ENCODE results near the gene FASTKD1.
"Not testable (repeated sequence)": the region's sequence is repeated elsewhere in the genome, so short reads cannot be mapped to it uniquely, and the experiment has no call there.

The FASTKD1 gene, protein sequence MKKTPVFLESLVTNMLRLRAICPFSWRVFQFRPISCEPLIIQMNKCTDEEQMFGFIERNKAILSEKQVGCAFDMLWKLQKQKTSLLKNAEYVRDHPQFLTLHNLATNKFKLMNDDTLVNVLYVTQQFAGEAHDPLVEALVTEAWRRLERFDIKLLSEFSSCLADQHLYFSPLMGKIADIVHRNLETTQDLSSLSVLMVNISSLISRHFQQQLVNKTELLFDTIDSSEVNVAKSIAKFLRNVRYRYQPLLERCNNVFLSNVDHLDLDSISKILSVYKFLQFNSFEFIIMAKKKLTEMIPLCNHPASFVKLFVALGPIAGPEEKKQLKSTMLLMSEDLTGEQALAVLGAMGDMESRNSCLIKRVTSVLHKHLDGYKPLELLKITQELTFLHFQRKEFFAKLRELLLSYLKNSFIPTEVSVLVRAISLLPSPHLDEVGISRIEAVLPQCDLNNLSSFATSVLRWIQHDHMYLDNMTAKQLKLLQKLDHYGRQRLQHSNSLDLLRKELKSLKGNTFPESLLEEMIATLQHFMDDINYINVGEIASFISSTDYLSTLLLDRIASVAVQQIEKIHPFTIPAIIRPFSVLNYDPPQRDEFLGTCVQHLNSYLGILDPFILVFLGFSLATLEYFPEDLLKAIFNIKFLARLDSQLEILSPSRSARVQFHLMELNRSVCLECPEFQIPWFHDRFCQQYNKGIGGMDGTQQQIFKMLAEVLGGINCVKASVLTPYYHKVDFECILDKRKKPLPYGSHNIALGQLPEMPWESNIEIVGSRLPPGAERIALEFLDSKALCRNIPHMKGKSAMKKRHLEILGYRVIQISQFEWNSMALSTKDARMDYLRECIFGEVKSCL

DNA sequence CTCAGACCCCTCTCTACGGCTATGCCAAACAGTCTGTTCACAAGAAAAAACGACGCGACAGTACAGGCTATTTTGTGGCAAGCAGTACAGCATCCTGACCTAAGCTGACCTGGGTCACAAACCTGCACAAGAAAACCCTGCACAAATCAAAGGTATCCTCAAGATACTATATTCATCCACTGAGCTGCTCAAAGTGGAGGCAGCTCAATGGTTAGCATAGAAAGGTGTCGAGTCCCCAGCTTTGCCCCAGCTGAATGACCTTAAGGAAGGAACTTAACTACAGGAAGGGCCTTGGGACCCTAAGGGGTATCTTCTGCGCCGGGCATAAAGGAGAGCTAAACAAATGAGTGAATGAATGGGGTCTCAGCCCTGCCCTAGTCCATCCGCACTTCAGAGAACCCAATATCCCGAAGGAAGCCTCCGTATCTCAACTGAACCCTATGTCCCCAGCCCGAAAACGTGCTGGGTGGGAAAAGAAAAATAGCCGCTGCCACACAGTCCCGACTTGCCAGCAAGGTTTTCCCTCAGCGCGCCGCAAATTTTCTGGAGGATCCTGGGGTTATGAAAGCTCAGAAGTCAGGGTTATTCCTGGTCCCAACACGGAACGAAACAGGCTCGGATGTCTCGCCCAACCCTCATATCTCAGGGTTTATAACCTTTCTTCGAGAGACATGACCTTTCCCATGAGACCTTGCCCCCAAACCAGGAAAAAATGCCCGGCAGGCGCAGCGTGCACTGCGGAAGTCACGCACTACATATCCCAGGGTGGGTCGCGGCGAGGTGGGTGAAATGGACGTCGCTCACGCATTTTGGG is at the start of gene FASTKD1:
Gene FASTKD1 (minus strand): TSS at position 706 of the 814 bp plus-strand sequence. CDS start 1,836 bp downstream, outside the sequence.
- DNase-seq (ENCODE audit: low spot score), result peak; percentile 90

DNA sequence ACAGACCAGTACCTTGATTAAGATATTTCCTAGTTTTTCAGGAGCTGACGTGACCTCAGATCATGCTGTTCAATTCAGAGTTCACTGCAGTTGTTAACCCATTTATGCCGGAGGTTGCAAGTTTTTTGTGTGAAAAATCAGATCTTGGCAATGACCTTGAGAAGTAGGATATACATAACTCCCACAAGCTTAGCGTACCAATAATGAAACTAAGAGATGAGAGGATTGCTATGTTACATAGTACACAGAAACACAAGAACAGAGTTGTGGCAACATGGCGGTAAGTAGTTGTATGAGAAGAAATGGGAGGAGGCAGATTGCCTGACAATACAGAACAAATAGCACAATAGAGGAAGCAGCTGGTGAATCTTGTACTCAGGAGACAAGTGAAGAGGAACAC is 49.6 kb upstream of the FASTKD1 start:
- DNase-seq (ENCODE audit: low spot score), result no peak

DNA sequence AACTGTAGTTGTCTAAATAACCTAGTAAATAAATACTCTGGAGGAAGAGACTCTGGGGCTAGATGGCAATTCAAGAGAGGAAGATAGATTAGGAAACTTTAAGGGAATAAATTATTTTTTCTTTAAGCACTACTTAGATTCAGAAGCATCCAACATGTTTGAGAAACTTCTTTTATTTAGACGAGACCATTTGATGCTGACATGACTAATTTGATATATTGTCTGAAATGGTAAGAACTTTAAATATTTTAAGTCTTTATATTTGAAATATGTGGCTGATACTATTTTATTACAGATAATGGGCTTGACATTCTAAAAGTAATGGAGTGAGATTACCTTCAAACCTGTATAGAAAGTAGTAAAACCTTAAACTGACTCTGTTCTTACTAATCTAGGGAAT is 46.8 kb upstream of the FASTKD1 start:
- no peak for DNase-seq (ENCODE audit: low spot score)

DNA sequence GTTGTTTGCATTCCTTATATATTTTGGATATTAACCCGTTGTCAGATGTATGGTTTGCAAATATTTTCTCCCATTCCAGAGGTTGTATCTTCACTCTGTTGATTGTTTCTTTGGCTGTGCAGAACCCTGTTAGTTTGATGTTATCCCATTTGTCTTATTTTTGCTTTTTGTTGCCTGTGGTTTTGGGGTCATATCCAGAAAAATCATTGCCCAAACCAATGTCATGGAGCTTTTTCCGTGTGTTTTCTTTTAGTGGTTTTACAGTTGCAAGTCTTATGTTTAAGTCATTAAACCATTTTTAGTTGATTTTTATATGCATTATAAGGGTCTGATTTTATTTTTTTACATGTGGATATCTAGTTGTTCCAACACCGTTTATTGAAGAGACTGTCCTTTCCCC is 46.3 kb upstream of the FASTKD1 start:
- no peak for DNase-seq (ENCODE audit: low spot score)

DNA sequence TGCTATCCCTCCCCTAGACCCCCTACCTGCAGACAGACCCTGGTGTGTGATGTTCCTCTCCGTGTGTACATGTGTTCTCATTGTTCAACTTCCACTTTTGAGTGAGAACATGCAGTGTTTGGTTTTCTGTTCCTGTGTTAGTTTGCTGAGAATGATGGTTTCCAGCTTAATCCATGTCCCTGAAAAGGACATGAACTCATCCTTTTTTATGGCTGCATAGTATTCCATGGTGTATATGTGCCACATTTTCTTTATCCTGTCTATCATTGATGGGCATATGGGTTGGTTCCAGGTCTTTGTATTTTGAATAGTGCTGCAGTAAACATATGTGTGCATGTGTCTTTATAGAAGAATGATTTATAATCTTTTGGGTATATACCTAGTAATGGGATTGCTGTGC is 42.3 kb upstream of the FASTKD1 start:
- not testable (repeated sequence) for DNase-seq (ENCODE audit: low spot score)

DNA sequence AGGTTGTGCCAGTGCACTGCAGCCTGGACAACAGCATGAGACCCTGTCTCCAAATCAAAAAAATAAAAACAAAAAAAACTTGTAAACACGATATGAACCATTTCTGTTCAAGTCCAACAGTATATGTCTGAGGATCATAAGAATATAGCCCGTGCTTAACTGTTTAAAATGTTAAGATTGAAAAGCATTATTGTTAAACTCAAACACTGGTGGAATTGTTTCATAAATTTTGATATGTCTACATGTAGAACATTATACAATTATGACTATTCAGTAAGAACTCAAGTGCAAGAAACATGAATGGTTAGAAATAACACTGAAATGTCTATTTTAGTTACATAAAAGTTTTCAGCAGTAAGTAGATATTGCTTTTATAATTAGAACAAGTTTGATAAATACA is 40.2 kb upstream of the FASTKD1 start:
- no peak for DNase-seq (ENCODE audit: low spot score)

DNA sequence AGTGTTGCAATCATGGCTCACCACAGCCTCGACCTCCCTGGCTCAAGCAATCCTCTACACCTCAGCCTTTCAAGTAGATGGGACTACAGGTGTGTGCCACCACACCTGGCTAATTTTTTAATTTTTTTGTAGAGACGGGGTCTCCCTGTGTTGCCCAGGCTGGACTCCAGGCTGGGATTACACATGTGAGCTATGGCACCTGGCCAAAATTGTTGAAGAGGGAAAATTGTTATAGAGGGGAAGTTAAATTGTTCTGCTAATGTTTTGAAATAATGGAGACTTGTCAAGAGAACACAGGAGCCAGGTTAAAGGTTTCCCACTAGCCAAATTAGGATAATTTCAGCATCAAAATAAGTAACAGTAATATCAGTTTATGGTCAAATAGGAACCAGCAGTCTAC is 35.6 kb upstream of the FASTKD1 start:
- no peak for DNase-seq (ENCODE audit: low spot score)

DNA sequence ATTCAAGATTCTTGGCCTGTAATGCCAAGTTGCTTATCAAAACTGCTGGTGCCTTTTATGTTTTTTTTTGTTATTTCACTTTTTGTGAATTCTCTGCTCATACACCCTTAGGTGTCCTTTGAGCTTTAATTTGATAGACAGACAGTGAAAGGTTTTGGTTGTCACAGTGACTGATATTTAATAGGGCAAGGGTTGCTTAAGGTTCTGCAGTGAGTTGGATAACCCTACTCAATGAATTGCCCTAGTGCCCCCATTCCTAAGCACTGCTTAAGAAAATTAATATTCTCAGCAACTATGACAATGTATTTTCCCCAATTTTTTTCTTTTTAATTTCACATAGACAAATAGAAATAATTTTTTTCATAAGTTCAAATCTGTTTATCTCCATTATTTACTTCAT is 25.9 kb upstream of the FASTKD1 start:
- DNase-seq (ENCODE audit: low spot score), result no peak

DNA sequence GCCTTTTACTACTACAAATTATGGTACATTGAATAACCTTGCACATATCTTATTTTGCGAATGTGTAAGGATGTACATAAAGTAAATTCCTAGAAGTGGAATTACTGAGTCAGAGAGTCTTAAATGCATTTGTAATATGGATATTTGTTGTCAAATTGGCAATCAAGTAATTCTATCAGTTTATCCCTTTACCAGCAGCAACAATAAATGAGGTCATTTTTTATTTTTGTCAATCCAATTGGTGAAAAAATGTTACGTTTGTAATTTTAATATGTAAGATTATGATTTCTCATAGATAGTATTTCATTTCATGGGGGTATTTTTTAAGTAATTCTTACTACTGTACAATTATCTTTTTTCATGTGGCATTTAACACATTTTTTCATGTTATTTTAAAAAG is 25.3 kb upstream of the FASTKD1 start:
- no peak for DNase-seq (ENCODE audit: low spot score)

DNA sequence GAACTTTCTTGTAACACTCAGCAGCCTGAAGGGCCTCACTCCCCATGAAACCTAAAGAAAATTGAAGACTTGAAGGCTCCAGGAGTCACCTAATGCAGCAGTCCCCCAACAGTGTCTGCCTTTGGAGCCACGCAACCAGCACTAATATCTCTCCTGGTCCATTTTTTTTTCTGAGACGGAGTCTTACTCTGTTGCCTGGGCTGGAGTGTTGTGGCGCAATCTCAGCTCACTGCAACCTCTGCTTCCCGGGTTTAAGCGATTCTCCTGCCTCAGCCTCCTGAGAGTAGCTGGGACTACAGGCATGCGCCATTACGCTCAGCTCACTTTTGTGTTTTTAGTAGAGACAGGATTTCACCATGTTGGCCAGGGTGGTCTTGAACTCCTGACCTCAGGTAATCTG is 22.9 kb upstream of the FASTKD1 start:
- not testable (repeated sequence) for DNase-seq (ENCODE audit: low spot score)

DNA sequence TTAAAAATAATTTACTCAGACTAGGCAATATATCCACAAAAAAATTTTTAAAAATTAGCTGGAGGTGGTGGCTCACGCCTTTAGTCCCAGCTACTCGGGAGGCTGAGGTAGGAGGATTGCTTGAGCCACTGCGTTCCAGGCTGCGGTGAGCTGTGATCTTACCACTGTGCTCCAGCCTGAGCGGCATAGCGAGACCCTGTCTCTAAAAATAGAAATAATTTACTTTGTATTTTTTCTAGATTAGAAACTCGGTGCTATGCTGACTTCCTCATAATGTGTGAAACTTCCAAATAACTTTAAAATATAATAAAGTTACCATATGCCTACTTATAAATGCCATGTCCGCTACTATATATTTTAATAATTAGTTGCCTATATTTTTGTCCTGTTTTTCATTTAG is 17.1 kb upstream of the FASTKD1 start:
- no peak for DNase-seq (ENCODE audit: low spot score)

DNA sequence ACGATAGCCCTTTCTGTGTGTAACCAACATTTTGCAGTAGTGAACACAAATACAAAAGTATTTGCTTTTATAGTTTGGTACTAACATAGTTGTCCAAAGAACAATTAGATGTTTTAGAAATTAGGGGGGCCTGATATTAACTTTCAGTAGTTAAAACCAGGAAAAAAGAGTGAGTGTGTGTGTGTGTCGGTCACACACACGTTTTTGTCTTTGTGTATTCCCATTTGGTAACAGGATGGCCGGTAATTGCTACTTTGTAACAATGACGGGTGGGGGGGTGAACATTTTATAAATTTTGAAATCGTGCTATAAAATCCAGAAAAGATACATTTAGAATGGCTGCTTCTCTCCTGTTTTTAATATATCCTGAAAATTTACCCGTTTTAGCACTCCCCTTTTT is 12.0 kb upstream of the FASTKD1 start:
- no peak for DNase-seq (ENCODE audit: low spot score)

DNA sequence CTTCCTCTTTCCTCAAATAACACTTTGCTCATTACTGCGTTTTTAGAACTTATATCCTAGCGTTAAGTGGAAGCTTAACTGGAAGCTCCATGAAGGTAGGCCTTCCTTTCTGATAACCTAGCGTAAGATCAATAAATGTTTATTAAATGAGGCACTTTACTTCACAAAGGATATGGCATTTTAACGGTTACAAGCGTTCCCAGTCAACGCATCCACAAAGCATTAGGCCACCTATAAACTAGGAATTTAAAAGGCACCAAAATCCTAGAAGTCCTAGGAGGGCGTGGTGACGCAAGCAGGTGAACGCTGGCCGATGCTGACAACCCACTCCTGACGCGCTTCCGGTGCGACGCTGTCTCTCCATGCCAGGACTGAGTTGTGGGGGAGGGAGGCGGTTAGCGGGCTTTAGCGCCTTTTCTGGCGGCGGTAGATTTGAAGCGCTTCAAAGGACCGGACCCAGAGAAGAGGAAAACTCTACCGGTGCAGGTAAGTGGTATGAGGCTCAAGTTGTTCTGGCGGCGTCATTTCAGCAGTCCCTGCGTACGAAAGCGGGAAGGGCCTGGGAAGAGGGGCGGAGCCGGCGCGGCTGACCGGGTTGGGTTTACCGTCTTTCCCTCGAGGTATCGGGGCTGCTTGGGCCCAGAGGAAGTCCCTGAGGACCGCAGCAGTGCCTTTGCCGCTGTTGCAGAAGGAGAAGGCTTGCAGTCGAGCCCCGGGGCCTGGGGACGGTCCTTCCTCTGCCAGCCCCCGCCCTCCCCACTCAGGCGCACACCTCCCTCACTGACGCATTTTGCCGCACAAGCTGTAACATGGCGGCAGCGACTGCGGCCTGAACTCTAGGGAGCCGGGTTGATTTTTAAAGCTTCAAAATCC is 10.6 kb upstream of the FASTKD1 start, which contains the start of gene PPIG:
Gene PPIG (plus strand): TSS at position 347 of the 873 bp plus-strand sequence. CDS start 19,691 bp downstream, outside the sequence.
- peak; percentile 91 for DNase-seq (ENCODE audit: low spot score)

DNA sequence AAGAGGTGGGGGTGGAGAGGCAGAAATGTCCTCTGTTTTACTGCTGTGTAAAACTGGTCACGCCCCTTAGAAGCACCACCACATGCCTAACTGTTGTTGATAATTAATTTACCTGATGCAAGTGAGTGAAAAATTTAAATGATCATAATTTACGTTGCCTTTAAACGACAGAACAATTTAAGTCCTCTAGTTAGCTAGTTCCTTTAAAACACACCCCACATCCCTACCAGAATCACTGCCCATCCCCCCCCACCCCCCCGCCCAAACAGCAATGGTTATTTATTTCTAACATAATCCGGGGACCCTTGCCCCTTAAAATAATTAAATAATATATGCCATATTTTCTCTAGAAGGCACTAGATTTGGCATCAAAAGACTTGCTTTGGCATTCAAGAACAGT is 9.9 kb upstream of the FASTKD1 start:
- no peak for DNase-seq (ENCODE audit: low spot score)

DNA sequence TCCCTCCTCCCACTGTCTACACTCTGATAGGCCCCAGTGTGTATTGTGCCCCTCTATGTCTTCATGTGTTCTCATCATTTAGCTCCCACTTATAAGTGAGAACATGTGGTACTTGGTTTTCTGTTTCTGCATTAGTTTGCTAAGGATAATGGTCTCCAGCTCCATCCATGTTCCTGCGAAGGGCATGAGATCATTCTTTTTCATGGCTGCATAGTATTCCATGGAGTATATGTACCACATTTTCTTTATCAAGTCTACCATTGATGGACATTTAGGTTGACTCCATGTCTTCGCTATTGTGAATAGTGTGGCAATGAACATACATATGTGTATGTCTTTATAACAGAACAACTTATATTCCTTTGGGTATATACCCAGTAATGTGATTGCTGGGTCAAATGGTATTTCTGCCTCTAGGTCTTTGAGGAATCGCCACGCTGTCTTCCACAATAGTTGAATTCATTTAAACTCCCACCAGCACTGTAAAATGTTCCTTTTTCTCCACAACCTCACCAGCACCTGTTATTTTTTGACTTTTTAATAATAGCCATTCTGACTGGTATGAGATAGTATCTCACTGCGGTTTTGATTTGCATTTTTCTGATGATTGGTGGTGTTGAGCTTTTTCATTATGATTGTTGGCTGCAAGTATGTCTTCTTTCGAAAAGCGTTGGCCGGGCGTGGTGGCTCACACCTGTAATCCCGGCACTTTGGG is 9.0 kb upstream of the FASTKD1 start:
- DNase-seq (ENCODE audit: low spot score), result not testable (repeated sequence)

DNA sequence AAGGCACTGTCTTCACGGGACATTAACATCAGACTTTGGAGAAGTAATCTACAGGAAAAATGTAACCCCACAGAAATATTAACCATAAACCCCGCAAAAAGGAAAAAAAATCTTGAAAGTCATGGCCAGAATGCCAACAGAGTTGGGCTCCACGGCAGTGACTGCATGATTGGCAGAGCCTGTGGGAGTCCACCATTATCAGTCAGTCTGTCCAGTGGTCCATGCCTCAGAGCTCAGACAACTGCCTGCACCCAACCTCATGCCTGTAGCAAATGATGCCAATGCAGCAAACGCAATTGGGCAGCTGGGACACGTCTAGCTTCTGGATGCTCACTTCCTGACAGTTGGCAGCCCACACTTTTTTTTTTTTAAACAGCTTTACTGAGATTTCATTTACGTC is 5.4 kb upstream of the FASTKD1 start:
- no peak for DNase-seq (ENCODE audit: low spot score)

DNA sequence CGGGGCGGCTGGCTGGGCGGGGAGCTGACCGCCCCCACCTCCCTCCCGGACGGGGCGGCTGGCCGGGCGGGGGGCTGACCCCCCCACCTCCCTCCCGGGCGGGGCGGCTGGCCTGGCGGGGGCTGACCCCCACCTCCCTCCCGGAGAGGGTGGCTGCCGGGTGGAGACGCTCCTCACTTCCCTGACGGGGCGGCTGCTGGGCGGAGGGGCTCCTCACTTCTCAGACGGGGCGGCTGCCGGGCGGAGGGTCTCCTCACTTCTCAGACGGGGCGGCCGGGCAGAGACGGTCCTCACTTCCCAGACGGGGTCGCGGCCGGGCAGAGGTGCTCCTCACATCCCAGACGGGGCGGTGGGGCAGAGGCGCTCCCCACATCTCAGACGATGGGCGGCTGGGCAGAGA is 1.6 kb upstream of the FASTKD1 start:
- DNase-seq (ENCODE audit: low spot score), result not testable (repeated sequence)

DNA sequence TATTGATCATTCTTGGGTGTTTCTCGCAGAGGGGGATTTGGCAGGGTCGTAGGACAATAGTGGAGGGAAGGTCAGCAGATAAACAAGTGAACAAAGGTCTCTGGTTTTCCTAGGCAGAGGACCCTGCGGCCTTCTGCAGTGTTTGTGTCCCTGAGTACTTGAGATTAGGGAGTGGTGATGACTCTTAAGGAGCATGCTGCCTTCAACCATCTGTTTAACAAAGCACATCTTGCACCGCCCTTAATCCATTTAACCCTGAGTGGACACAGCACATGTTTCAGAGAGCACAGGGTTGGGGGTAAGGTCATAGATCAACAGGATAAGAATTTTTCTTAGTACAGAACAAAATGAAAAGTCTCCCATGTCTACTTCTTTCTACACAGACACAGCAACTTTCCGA is 874 bp upstream of the FASTKD1 start:
- DNase-seq (ENCODE audit: low spot score), result not testable (repeated sequence)

DNA sequence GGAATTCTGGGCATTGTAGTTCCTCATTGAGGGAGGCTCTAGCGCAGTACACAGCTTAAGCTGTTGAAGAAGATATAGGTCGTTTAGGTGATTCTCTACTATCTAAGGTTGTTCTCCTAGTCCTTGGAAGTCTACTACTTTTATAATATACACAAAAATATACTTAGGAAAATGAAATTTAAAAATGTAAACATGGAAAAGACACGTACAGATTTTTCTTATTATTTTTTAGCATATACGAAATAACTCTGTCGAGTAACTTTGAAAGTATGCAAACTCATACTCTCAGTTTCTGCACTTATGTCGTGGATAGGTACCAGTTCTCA is 272 bp upstream of the FASTKD1 start:
- DNase-seq (ENCODE audit: low spot score), result no peak

DNA sequence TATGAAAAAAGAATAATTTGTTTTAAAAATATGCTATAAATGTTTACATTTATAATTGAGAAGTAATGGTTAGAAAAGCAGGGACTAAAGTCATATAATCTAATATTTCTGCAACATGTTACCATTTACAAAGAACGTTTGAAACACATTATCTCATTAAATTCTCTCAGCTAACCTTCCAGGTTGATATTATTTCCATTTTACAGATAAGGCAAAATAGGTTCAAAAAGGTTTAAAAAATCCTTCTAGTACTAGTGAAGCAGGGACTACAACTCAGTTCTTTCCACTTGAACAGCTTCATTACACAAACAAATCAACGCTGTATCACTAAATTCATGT is 875 bp downstream of the FASTKD1 start:
- DNase-seq (ENCODE audit: low spot score), result no peak

DNA sequence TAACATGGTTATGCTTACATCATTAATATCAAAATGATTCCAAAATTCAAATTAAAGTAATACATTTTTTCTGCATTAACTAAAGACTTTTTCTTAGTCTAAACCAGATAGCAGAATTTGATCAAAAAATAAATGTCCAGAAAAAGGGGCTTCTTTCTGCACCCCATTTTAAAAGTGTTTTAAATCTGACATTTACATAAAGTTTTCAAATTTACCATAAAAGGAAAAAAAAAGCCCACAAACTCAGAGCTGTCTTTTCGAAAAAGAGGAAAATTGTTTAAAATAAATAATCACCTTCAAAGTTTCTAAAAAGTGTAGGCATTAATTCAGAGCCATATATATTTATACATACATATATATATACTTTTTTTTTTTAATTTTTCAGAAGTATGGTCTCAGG is 1.5 kb downstream of the FASTKD1 start:
- no peak for DNase-seq (ENCODE audit: low spot score)
